Kidney glomerular epithelial cell (primary cell): ENCODE data around the gene MLLT11.
A peak's percentile ranks its signal among the peaks of the same experiment; 100 is the strongest.

Experiments used
- DNase-seq: peaks from one replicate; lab custom pipeline; 2025; lab: John Stamatoyannopoulos, UW

The MLLT11 gene

GRCh38 chr1:151060007-151060656, at the start of gene MLLT11:
Gene MLLT11 (plus strand): TSS chr1:151060397. CDS start chr1:151067225, 6,828 bp downstream.
- peak; percentile 70 for DNase-seq

- no peak for DNase-seq
These were observed 48.9 kb upstream of the MLLT11 start for GRCh38 chr1:151011154-151011850.

GRCh38 chr1:151012684-151013471, 47.3 kb upstream of the MLLT11 start:
- DNase-seq: no peak

- DNase-seq: peak; percentile 78
These were observed 46.7 kb upstream of the MLLT11 start for GRCh38 chr1:151013518-151013917.

- peak; percentile 64 for DNase-seq
These were observed 35.6 kb upstream of the MLLT11 start for GRCh38 chr1:151024540-151025146.

- DNase-seq: no peak
These were observed 33.7 kb upstream of the MLLT11 start for GRCh38 chr1:151026460-151026859.

- no peak for DNase-seq
These were observed 28.0 kb upstream of the MLLT11 start for GRCh38 chr1:151032164-151032563.

GRCh38 chr1:151035167-151035566, 25.0 kb upstream of the MLLT11 start:
- no peak for DNase-seq

- no peak for DNase-seq
These were observed 23.8 kb upstream of the MLLT11 start, which contains the start of gene BNIPL for GRCh38 chr1:151036356-151036755. Gene BNIPL (plus strand): TSS chr1:151036586. CDS start chr1:151036726, 140 bp downstream.

GRCh38 chr1:151037032-151037431, 23.2 kb upstream of the MLLT11 start:
- no peak for DNase-seq

- no peak for DNase-seq
These were observed 20.7 kb upstream of the MLLT11 start for GRCh38 chr1:151039521-151039920.

GRCh38 chr1:151043163-151043562, 17.0 kb upstream of the MLLT11 start:
- no peak for DNase-seq

GRCh38 chr1:151047591-151047924, 12.6 kb upstream of the MLLT11 start, which contains the start of gene C1orf56:
Gene C1orf56 (plus strand): TSS chr1:151047751. CDS start chr1:151047848, 97 bp downstream.
- peak; percentile 34 for DNase-seq

- peak; percentile 59 for DNase-seq
These were observed 12.1 kb upstream of the MLLT11 start for GRCh38 chr1:151047925-151048644.

GRCh38 chr1:151048645-151049032, 11.6 kb upstream of the MLLT11 start:
- no peak for DNase-seq

GRCh38 chr1:151049458-151049857, 10.7 kb upstream of the MLLT11 start:
- no peak for DNase-seq

- DNase-seq: no peak
These were observed 10.0 kb upstream of the MLLT11 start for GRCh38 chr1:151050051-151050688.

- DNase-seq: no peak
These were observed 8.7 kb upstream of the MLLT11 start for GRCh38 chr1:151051356-151052009.

- no peak for DNase-seq
These were observed 5.1 kb upstream of the MLLT11 start for GRCh38 chr1:151054971-151055547.

- DNase-seq: no peak
These were observed 4.6 kb upstream of the MLLT11 start for GRCh38 chr1:151055581-151055980.
